Measurements from ENCODE around the gene DCK. TPM values are rescaled to one million over a fixed set of nuclear protein-coding genes. Genes with fewer than 3 reads are reported as not detected.
"Not testable (repeated sequence)": the region's sequence is repeated elsewhere in the genome, so short reads cannot be mapped to it uniquely, and the experiment has no call there.

DCK gene
- total and polyA plus RNA-seq, 2 experiments from 2014 or later: 33.1 to 40.3 TPM

GRCh38 chr4:71009086-71009485, 15.6 kb downstream of the DCK start:
- Histone ChIP-seq H3K36me3 (ENCODE audit: low read depth) (no peaks in the 10 kb centered on the region), H3K9ac (0 out of 2 replicates have a peak overlapping the region, but pooled peaks have one; percentile 7), H3K27ac (peak overlapping the region; percentile 54), H2AFZ (no peak overlapping the region), H3K4me2 (ENCODE audit: unreplicated experiment) (peak overlapping the region; percentile 63), H3K9me2 (ENCODE audit: insufficient read depth) (no peaks in the 10 kb centered on the region), H3K4me3 (peak overlapping the region; percentile 11; the same call in 1 of the 2 replicates), H3K4me1 (ENCODE audit: insufficient read depth) (peaks cover 21% of the 10 kb centered on the region), H3F3A (ENCODE audit: insufficient read depth) (peaks cover 28% of the 10 kb centered on the region), H3K27me3 (replicated peaks; ENCODE audit: insufficient read depth) (no peaks in the 10 kb centered on the region), H3K79me2 (ENCODE audit: insufficient read depth) (peaks cover 69% of the 10 kb centered on the region), H3K9me3 (ENCODE audit: low read depth) (no peaks in the 10 kb centered on the region), H4K20me1 (ENCODE audit: insufficient read depth) (no peaks in the 10 kb centered on the region)
- DNase-seq: peak; percentile 74
- TF ChIP-seq EZH2 (IDR thresholded peaks at IDR 0.05; ENCODE audit: insufficient read depth, poor library complexity, severe bottlenecking): no peak
- TF ChIP-seq EZH2phosphoT487 (IDR thresholded peaks at IDR 0.05; ENCODE audit: insufficient read depth, low read depth): no peak
- 22 to 29% methylated on average over 3 of the region's 3 CpGs for WGBS, 2 experiments (ENCODE audit: low coverage in 1 of 2, low lambda C conversion rate in 2 of 2, missing lambda C conversion rate in 2 of 2)
- in situ Hi-C loops (cut with MboI): no loop called here

- Histone ChIP-seq H3K27me3 (replicated peaks; ENCODE audit: insufficient read depth) (no peaks in the 10 kb centered on the region), H3K4me2 (ENCODE audit: unreplicated experiment) (peak overlapping the region; percentile 63), H3K4me3 (peak overlapping the region; percentile 11; the same call in 1 of the 2 replicates), H3K9me3 (ENCODE audit: low read depth) (no peaks in the 10 kb centered on the region), H4K20me1 (ENCODE audit: insufficient read depth) (no peaks in the 10 kb centered on the region), H3K9me2 (ENCODE audit: insufficient read depth) (no peaks in the 10 kb centered on the region), H3K36me3 (ENCODE audit: low read depth) (no peaks in the 10 kb centered on the region), H3K4me1 (ENCODE audit: insufficient read depth) (peaks cover 21% of the 10 kb centered on the region), H3F3A (ENCODE audit: insufficient read depth) (peaks cover 28% of the 10 kb centered on the region), H2AFZ (no peak overlapping the region), H3K79me2 (ENCODE audit: insufficient read depth) (peaks cover 62% of the 10 kb centered on the region), H3K9ac (0 out of 2 replicates have a peak overlapping the region, but pooled peaks have one; percentile 7), H3K27ac (peak overlapping the region; percentile 54)
- WGBS, 2 experiments (ENCODE audit: low coverage in 1 of 2, low lambda C conversion rate in 2 of 2, missing lambda C conversion rate in 2 of 2): 0 to 4% methylated on average over 3 of the region's 3 CpGs
- in situ Hi-C loops (cut with MboI): no loop called here
- no peak for TF ChIP-seq EZH2phosphoT487 (IDR thresholded peaks at IDR 0.05; ENCODE audit: insufficient read depth, low read depth)
- no peak for TF ChIP-seq EZH2 (IDR thresholded peaks at IDR 0.05; ENCODE audit: insufficient read depth, poor library complexity, severe bottlenecking)
- peak; percentile 63 for DNase-seq
Observed at GRCh38 chr4:71009890-71010588, 16.6 kb downstream of the DCK start.

- Histone ChIP-seq H3K9ac (no peak overlapping the region), H3K27me3 (replicated peaks; ENCODE audit: insufficient read depth) (no peaks in the 10 kb centered on the region), H3K4me3 (no peak overlapping the region), H3K9me2 (ENCODE audit: insufficient read depth) (no peaks in the 10 kb centered on the region), H3F3A (ENCODE audit: insufficient read depth) (peaks cover 28% of the 10 kb centered on the region), H3K4me2 (ENCODE audit: unreplicated experiment) (no peak overlapping the region), H3K79me2 (ENCODE audit: insufficient read depth) (peaks cover 52% of the 10 kb centered on the region), H3K36me3 (ENCODE audit: low read depth) (no peaks in the 10 kb centered on the region), H4K20me1 (ENCODE audit: insufficient read depth) (no peaks in the 10 kb centered on the region), H3K27ac (no peak overlapping the region), H3K4me1 (ENCODE audit: insufficient read depth) (peaks cover 21% of the 10 kb centered on the region), H2AFZ (no peak overlapping the region), H3K9me3 (ENCODE audit: low read depth) (no peaks in the 10 kb centered on the region)
- TF ChIP-seq EZH2phosphoT487 (IDR thresholded peaks at IDR 0.05; ENCODE audit: insufficient read depth, low read depth): no peak
- no peak for TF ChIP-seq EZH2 (IDR thresholded peaks at IDR 0.05; ENCODE audit: insufficient read depth, poor library complexity, severe bottlenecking)
- in situ Hi-C loops (cut with MboI): no loop called here
- 95 to 100% methylated on average over 4 of the region's 4 CpGs for WGBS, 2 experiments (ENCODE audit: low coverage in 1 of 2, low lambda C conversion rate in 2 of 2, missing lambda C conversion rate in 2 of 2)
- DNase-seq: no peak
Observed at GRCh38 chr4:71011451-71011850, 18.0 kb downstream of the DCK start.

GRCh38 chr4:71017391-71017790, 23.9 kb downstream of the DCK start:
- H3K9me3 ChIP-seq (ENCODE audit: low read depth); H3K9ac ChIP-seq; H3K27me3 ChIP-seq (replicated peaks; ENCODE audit: insufficient read depth); DNase-seq; in situ Hi-C loops (cut with MboI); H3F3A ChIP-seq (ENCODE audit: insufficient read depth); H3K9me2 ChIP-seq (ENCODE audit: insufficient read depth); H2AFZ ChIP-seq; H4K20me1 ChIP-seq (ENCODE audit: insufficient read depth); H3K4me3 ChIP-seq; H3K27ac ChIP-seq; H3K4me2 ChIP-seq (ENCODE audit: unreplicated experiment); H3K4me1 ChIP-seq (ENCODE audit: insufficient read depth); H3K36me3 ChIP-seq (ENCODE audit: low read depth): not testable (repeated sequence)
- H3K79me2 ChIP-seq (ENCODE audit: insufficient read depth): peaks cover 52% of the 10 kb centered on the region
- 97 to 100% methylated on average over 2 of the region's 2 CpGs for WGBS, 2 experiments (ENCODE audit: low coverage in 1 of 2, low lambda C conversion rate in 2 of 2, missing lambda C conversion rate in 2 of 2)
